Cardiac fibroblast (primary cell): ENCODE data around the gene ACADSB.
A peak's percentile ranks its signal among the peaks of the same experiment; 100 is the strongest.

Experiments used
- DNase-seq, 2 donors: peaks; one replicate each; pipeline versions ENCODE4 v3.0.0 to v3.0.0-alpha.2; 2010; ENCODE audit warnings: low read depth in 2 of 2
- H3K4me3 ChIP-seq, 2 donors: replicated peaks in 1 of 2; 1 replicate in 1 of 2; 2 replicates in 1 of 2; pipeline ENCODE4 v1.5.1; 2011; ENCODE audit warnings: low read depth in 2 of 2, low read length in 2 of 2, mild to moderate bottlenecking in 2 of 2, moderate library complexity in 1 of 2
- CTCF ChIP-seq: IDR thresholded peaks from one replicate; pipeline ENCODE4 v1.5.1; 2011; ENCODE audit warnings: low read depth, mild to moderate bottlenecking, low read length, inconsistent platforms

Gene ACADSB

GRCh38 chr10:123018531-123018930 lies 9.7 kb downstream of the ACADSB start:
- no peak for DNase-seq
- TF ChIP-seq CTCF: no peak
- H3K4me3 ChIP-seq: no peak overlapping the region

GRCh38 chr10:123019264-123019663 lies 10.5 kb downstream of the ACADSB start:
- no peak for DNase-seq
- H3K4me3 ChIP-seq: no peak overlapping the region
- no peak for TF ChIP-seq CTCF

GRCh38 chr10:123019941-123020703 lies 11.3 kb downstream of the ACADSB start:
- DNase-seq: no peak
- H3K4me3 ChIP-seq: no peak overlapping the region
- no peak for TF ChIP-seq CTCF

GRCh38 chr10:123021517-123021916 lies 12.7 kb downstream of the ACADSB start:
- no peak overlapping the region for H3K4me3 ChIP-seq
- peak; percentile 26 for TF ChIP-seq CTCF
- peak; percentile 16 to 33 for DNase-seq

- DNase-seq: no peak
- no peak for TF ChIP-seq CTCF
Measured at GRCh38 chr10:123024540-123024939, 15.7 kb downstream of the ACADSB start.

GRCh38 chr10:123026302-123026701 lies 17.5 kb downstream of the ACADSB start:
- H3K4me3 ChIP-seq: no peak overlapping the region
- no peak for DNase-seq
- no peak for TF ChIP-seq CTCF

More at GRCh38 chr10:123024540-123024939, 15.7 kb downstream of the ACADSB start:
- no peak overlapping the region for H3K4me3 ChIP-seq

- DNase-seq: peak in 1 of 2 donors; percentile 30
Measured at GRCh38 chr10:123027861-123028260, 19.1 kb downstream of the ACADSB start.

More at GRCh38 chr10:123027861-123028260, 19.1 kb downstream of the ACADSB start:
- TF ChIP-seq CTCF: no peak
- H3K4me3 ChIP-seq: no peak overlapping the region
